HG02981 (cell line): Measurements from ENCODE around the gene MGAT5.

Experiments used
- ATAC-seq: cut with Tn5 transposase; IDR thresholded peaks from one replicate; pipeline ENCODE4 v1.9.1; 2021; ENCODE audit warnings: mild to moderate bottlenecking, moderate library complexity; ENCODE audit not compliant: unreplicated experiment

Gene MGAT5

GRCh38 chr2:134252092-134252750 lies 1.7 kb upstream of the MGAT5 start:
- ATAC-seq: no peak

GRCh38 chr2:134253117-134253704 lies 661 bp upstream of the MGAT5 start:
- ATAC-seq: peak; percentile 69

- ATAC-seq: no peak
Observed at GRCh38 chr2:134254824-134255223, 952 bp downstream of the MGAT5 start.

GRCh38 chr2:134256956-134257355 lies 3.1 kb downstream of the MGAT5 start:
- no peak for ATAC-seq

- ATAC-seq: no peak
Observed at GRCh38 chr2:134257509-134257908, 3.6 kb downstream of the MGAT5 start.

GRCh38 chr2:134257965-134258683 lies 4.3 kb downstream of the MGAT5 start:
- ATAC-seq: no peak

GRCh38 chr2:134258684-134259388 lies 5.0 kb downstream of the MGAT5 start:
- peak; percentile 40 for ATAC-seq

- no peak for ATAC-seq
Observed at GRCh38 chr2:134259571-134259970, 5.7 kb downstream of the MGAT5 start.

GRCh38 chr2:134259994-134260393 lies 6.1 kb downstream of the MGAT5 start:
- no peak for ATAC-seq

GRCh38 chr2:134260713-134261112 lies 6.8 kb downstream of the MGAT5 start:
- ATAC-seq: no peak

GRCh38 chr2:134261398-134262131 lies 7.7 kb downstream of the MGAT5 start:
- ATAC-seq: peak; percentile 51

GRCh38 chr2:134262684-134263083 lies 8.8 kb downstream of the MGAT5 start:
- peak; percentile 33 for ATAC-seq

- no peak for ATAC-seq
Observed at GRCh38 chr2:134268265-134268664, 14.4 kb downstream of the MGAT5 start.

GRCh38 chr2:134269230-134269629 lies 15.4 kb downstream of the MGAT5 start:
- no peak for ATAC-seq

GRCh38 chr2:134269972-134270735 lies 16.3 kb downstream of the MGAT5 start:
- ATAC-seq: no peak

- no peak for ATAC-seq
Observed at GRCh38 chr2:134271758-134272157, 17.9 kb downstream of the MGAT5 start.

GRCh38 chr2:134272806-134273205 lies 18.9 kb downstream of the MGAT5 start:
- ATAC-seq: no peak

- no peak for ATAC-seq
Observed at GRCh38 chr2:134273256-134273983, 19.5 kb downstream of the MGAT5 start.

GRCh38 chr2:134274121-134274520 lies 20.2 kb downstream of the MGAT5 start:
- no peak for ATAC-seq
